ENCODE data around the gene MUC13.

DNA sequence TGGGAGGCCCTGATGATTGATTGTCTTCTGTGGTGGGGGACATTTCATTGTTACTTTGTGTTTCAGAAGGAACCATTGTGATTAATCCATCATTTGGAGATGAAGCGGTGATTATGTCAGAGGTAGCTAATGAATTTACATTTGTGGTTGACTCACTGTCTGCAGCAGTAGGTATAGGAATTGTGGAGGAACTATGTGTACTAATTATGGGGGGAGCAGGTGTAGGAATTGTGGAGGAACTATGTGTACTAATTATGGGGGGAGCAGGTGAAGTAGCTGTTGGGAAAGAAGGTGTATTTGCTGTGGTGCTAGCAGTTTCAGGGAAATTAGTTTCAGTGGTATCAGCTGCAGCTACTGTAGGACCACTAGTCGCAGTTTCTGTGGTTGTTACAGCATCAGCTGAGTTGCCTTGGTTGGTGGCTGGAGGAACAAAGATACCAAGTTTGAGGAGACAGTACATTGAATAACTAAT, 6.9 kb downstream of the MUC13 start:
- no peak for TF ChIP-seq ZBTB1 (CRISPR knock-in tag; IDR thresholded peaks at IDR 0.05; ENCODE audit: borderline replicate concordance, low read depth)
- TF ChIP-seq ZNF785 (CRISPR knock-in tag; IDR thresholded peaks at IDR 0.05), result no peak
- no peak for TF ChIP-seq EP300 (IDR thresholded peaks at IDR 0.05; ENCODE audit: low read length)
- TF ChIP-seq, protein P1, sequence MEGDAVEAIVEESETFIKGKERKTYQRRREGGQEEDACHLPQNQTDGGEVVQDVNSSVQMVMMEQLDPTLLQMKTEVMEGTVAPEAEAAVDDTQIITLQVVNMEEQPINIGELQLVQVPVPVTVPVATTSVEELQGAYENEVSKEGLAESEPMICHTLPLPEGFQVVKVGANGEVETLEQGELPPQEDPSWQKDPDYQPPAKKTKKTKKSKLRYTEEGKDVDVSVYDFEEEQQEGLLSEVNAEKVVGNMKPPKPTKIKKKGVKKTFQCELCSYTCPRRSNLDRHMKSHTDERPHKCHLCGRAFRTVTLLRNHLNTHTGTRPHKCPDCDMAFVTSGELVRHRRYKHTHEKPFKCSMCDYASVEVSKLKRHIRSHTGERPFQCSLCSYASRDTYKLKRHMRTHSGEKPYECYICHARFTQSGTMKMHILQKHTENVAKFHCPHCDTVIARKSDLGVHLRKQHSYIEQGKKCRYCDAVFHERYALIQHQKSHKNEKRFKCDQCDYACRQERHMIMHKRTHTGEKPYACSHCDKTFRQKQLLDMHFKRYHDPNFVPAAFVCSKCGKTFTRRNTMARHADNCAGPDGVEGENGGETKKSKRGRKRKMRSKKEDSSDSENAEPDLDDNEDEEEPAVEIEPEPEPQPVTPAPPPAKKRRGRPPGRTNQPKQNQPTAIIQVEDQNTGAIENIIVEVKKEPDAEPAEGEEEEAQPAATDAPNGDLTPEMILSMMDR (IDR thresholded peaks at IDR 0.05 in 2 of 3, conservative IDR thresholded peaks at IDR 0.05 in 1 of 3; ENCODE audit: insufficient read depth in 2 of 3, low read depth in 1 of 3, low read length in 3 of 3), result no peak
- TF ChIP-seq NRF1 (conservative IDR thresholded peaks at IDR 0.05 in 1 of 2, IDR thresholded peaks at IDR 0.05 in 1 of 2), result no peak
- TF ChIP-seq, protein P2, sequence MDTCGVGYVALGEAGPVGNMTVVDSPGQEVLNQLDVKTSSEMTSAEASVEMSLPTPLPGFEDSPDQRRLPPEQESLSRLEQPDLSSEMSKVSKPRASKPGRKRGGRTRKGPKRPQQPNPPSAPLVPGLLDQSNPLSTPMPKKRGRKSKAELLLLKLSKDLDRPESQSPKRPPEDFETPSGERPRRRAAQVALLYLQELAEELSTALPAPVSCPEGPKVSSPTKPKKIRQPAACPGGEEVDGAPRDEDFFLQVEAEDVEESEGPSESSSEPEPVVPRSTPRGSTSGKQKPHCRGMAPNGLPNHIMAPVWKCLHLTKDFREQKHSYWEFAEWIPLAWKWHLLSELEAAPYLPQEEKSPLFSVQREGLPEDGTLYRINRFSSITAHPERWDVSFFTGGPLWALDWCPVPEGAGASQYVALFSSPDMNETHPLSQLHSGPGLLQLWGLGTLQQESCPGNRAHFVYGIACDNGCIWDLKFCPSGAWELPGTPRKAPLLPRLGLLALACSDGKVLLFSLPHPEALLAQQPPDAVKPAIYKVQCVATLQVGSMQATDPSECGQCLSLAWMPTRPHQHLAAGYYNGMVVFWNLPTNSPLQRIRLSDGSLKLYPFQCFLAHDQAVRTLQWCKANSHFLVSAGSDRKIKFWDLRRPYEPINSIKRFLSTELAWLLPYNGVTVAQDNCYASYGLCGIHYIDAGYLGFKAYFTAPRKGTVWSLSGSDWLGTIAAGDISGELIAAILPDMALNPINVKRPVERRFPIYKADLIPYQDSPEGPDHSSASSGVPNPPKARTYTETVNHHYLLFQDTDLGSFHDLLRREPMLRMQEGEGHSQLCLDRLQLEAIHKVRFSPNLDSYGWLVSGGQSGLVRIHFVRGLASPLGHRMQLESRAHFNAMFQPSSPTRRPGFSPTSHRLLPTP (IDR thresholded peaks at IDR 0.05; ENCODE audit: borderline replicate concordance, extremely low read depth, insufficient read length), result no peak

Data from K562 (cell line).